ENCODE results near the gene PIK3R5.
"Not testable (repeated sequence)": the region's sequence is repeated elsewhere in the genome, so short reads cannot be mapped to it uniquely, and the experiment has no call there.

PIK3R5 gene

GRCh38 chr17:8997994-8998628, 32.6 kb upstream of the PIK3R5 start:
- no peak overlapping the region for H3K4me3 ChIP-seq (ENCODE audit: low read depth, low read length)
- DNase-seq (ENCODE audit: low read depth), result no peak
- TF ChIP-seq CTCF (IDR thresholded peaks at IDR 0.05; ENCODE audit: control insufficient read depth, extremely low read depth, insufficient read depth), result peak; percentile 89

GRCh38 chr17:8995711-8996110, 30.2 kb upstream of the PIK3R5 start:
- no peak overlapping the region for H3K4me3 ChIP-seq (ENCODE audit: low read depth, low read length)
- no peak for TF ChIP-seq CTCF (IDR thresholded peaks at IDR 0.05; ENCODE audit: control insufficient read depth, extremely low read depth, insufficient read depth)
- no peak for DNase-seq (ENCODE audit: low read depth)

GRCh38 chr17:8994319-8994718, 28.8 kb upstream of the PIK3R5 start:
- no peak overlapping the region for H3K4me3 ChIP-seq (ENCODE audit: low read depth, low read length)
- DNase-seq (ENCODE audit: low read depth), result no peak
- TF ChIP-seq CTCF (IDR thresholded peaks at IDR 0.05; ENCODE audit: control insufficient read depth, extremely low read depth, insufficient read depth), result peak; percentile 79

- no peak for DNase-seq (ENCODE audit: low read depth)
- peak; percentile 85 for TF ChIP-seq CTCF (IDR thresholded peaks at IDR 0.05; ENCODE audit: control insufficient read depth, extremely low read depth, insufficient read depth)
- no peak overlapping the region for H3K4me3 ChIP-seq (ENCODE audit: low read depth, low read length)
These were observed 26.2 kb upstream of the PIK3R5 start for GRCh38 chr17:8991514-8992285.

GRCh38 chr17:8988263-8988935, 22.9 kb upstream of the PIK3R5 start:
- DNase-seq (ENCODE audit: low read depth); H3K4me3 ChIP-seq (ENCODE audit: low read depth, low read length): not testable (repeated sequence)

GRCh38 chr17:8986295-8986694, 20.8 kb upstream of the PIK3R5 start:
- DNase-seq (ENCODE audit: low read depth), result no peak
- H3K4me3 ChIP-seq (ENCODE audit: low read depth, low read length), result no peak overlapping the region
- 0 out of 2 replicates have a peak, but pooled peaks have one; percentile 11 for TF ChIP-seq CTCF (IDR thresholded peaks at IDR 0.05; ENCODE audit: control insufficient read depth, extremely low read depth, insufficient read depth)

GRCh38 chr17:8985054-8985701, 19.7 kb upstream of the PIK3R5 start:
- no peak for DNase-seq (ENCODE audit: low read depth)
- no peak overlapping the region for H3K4me3 ChIP-seq (ENCODE audit: low read depth, low read length)
- TF ChIP-seq CTCF (IDR thresholded peaks at IDR 0.05; ENCODE audit: control insufficient read depth, extremely low read depth, insufficient read depth), result no peak

GRCh38 chr17:8984225-8984624, 18.7 kb upstream of the PIK3R5 start:
- not testable (repeated sequence) for H3K4me3 ChIP-seq (ENCODE audit: low read depth, low read length); DNase-seq (ENCODE audit: low read depth)
